Measurements from ENCODE around the gene ATRNL1.

DNA sequence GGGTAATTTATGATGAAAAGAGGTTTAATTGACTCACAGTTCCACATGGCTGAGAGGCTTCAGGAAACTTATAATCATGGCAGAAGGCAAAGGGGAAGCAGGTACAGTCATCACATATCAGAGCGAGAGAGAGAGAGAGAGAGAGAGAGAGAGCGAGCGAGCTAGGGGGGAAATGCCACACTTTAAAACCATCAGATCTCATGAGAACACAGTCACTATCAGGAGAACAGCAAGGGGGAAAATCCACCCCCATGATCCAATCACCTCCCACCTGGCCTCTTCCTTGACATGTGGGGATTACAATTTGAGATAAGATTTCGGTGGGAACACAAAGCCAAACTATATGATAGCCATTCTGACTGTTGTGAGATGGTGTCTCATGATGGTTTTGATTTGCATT lies 603.6 kb downstream of the ATRNL1 start:
- TF ChIP-seq POLR2A (IDR thresholded peaks at IDR 0.05) = no peak
- TF ChIP-seq, protein P1, sequence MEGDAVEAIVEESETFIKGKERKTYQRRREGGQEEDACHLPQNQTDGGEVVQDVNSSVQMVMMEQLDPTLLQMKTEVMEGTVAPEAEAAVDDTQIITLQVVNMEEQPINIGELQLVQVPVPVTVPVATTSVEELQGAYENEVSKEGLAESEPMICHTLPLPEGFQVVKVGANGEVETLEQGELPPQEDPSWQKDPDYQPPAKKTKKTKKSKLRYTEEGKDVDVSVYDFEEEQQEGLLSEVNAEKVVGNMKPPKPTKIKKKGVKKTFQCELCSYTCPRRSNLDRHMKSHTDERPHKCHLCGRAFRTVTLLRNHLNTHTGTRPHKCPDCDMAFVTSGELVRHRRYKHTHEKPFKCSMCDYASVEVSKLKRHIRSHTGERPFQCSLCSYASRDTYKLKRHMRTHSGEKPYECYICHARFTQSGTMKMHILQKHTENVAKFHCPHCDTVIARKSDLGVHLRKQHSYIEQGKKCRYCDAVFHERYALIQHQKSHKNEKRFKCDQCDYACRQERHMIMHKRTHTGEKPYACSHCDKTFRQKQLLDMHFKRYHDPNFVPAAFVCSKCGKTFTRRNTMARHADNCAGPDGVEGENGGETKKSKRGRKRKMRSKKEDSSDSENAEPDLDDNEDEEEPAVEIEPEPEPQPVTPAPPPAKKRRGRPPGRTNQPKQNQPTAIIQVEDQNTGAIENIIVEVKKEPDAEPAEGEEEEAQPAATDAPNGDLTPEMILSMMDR (IDR thresholded peaks at IDR 0.05) = no peak

Data from Peyer's patch (tissue), 4 donors.